GM12874 (cell line): Measurements from ENCODE around the gene CLTC.

Experiments
- CTCF ChIP-seq: IDR thresholded peaks from 2 replicates; pipeline ENCODE4 v1.5.1; 2011; ENCODE audit warnings: low read depth, mild to moderate bottlenecking, control low read depth, low read length, moderate library complexity; ENCODE audit not compliant: insufficient read depth

Gene CLTC

GRCh38 chr17:59634632-59635541 is 15.2 kb downstream of the CLTC start:
- TF ChIP-seq CTCF = no peak

- TF ChIP-seq CTCF = no peak
These were observed 18.1 kb downstream of the CLTC start for GRCh38 chr17:59637611-59638310.

- no peak for TF ChIP-seq CTCF
These were observed 18.9 kb downstream of the CLTC start for GRCh38 chr17:59638553-59638952.

GRCh38 chr17:59641799-59642484 is 22.2 kb downstream of the CLTC start:
- TF ChIP-seq CTCF = no peak

GRCh38 chr17:59642565-59642964 is 22.9 kb downstream of the CLTC start:
- no peak for TF ChIP-seq CTCF

- no peak for TF ChIP-seq CTCF
These were observed 23.8 kb downstream of the CLTC start for GRCh38 chr17:59643159-59644140.
